GM18511 (cell line): ENCODE data around the gene SLC38A1.

ENCODE experiments used
- ATAC-seq: cut with Tn5 transposase; IDR thresholded peaks from one replicate; pipeline ENCODE4 v1.9.1; 2021; ENCODE audit warnings: mild to moderate bottlenecking, moderate library complexity; ENCODE audit not compliant: unreplicated experiment

The SLC38A1 gene

DNA sequence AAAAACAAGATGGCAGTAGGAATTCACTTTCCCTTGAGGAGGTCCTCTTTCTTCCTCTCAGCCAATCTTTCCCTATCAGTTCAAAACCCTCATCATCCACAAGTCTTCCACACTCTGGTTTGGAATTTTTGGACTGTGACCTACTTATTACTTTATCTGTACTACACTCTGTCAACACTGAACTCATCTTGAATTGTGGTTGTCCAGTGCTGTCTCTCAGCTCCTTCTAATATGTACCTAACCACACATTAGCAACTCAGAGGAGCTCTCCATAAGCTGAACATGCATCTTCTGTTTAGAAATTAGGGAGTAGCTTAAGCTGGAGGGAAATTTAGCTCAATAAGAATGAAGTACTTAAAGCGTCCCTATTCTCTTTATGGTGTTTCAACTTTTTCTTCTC lies 34.8 kb downstream of the SLC38A1 start:
- no peak for ATAC-seq

GRCh38 chr12:46233423-46233822 lies 35.4 kb downstream of the SLC38A1 start:
- ATAC-seq, result no peak

- ATAC-seq, result no peak
These were observed 37.9 kb downstream of the SLC38A1 start for GRCh38 chr12:46230983-46231382.

GRCh38 chr12:46230306-46230705 lies 38.5 kb downstream of the SLC38A1 start:
- ATAC-seq, result no peak

- no peak for ATAC-seq
These were observed 41.2 kb downstream of the SLC38A1 start for GRCh38 chr12:46227616-46228015.

DNA sequence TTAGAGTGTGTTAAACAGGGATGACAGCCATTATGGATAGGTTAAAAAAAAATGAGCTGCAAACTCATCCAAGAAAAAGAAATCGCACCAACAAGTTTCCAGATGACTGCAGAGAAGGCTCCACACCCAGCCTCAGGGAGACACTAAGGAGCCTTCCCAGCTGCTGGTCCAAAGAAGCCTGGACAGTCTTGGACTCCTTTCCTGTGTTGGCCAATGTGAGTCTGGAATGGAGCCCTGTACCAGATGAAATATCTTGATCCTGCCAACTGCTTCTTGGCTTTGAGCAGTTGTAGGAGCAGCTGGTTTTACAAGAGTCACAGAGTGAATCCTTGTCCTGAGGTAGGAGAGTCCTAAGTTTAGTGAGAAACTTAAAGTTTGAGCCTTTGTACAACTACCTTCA lies 44.5 kb downstream of the SLC38A1 start:
- ATAC-seq, result no peak

DNA sequence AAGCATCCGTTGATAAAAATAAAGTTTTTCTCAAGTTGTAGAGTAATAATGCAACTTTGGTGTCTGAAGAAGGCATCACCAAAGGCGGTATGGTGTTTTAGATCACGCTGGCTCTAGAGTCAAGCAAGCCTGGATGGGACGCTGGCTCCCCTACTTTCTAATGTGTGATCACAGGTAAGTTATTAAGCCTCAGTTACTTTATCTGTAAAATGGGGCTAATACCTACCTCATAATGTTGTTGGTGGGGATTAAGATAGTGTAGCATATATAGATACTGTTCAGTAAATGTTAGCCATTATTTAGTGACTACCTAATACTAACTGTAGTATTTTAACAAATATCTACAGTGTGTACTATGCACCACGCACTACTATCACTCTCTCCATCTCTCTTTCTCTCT lies 45.8 kb downstream of the SLC38A1 start:
- ATAC-seq, result no peak

- ATAC-seq, result no peak
These were observed 46.2 kb downstream of the SLC38A1 start for GRCh38 chr12:46222636-46223035.

GRCh38 chr12:46221255-46222128 lies 47.4 kb downstream of the SLC38A1 start:
- ATAC-seq, result no peak

- ATAC-seq, result no peak
These were observed 48.8 kb downstream of the SLC38A1 start for GRCh38 chr12:46219877-46220655.

GRCh38 chr12:46219132-46219876 lies 49.5 kb downstream of the SLC38A1 start:
- ATAC-seq, result no peak

GRCh38 chr12:46218322-46219095 lies 50.3 kb downstream of the SLC38A1 start:
- ATAC-seq, result no peak

- ATAC-seq, result peak; percentile 64
These were observed 51.1 kb downstream of the SLC38A1 start for GRCh38 chr12:46217541-46218321.

DNA sequence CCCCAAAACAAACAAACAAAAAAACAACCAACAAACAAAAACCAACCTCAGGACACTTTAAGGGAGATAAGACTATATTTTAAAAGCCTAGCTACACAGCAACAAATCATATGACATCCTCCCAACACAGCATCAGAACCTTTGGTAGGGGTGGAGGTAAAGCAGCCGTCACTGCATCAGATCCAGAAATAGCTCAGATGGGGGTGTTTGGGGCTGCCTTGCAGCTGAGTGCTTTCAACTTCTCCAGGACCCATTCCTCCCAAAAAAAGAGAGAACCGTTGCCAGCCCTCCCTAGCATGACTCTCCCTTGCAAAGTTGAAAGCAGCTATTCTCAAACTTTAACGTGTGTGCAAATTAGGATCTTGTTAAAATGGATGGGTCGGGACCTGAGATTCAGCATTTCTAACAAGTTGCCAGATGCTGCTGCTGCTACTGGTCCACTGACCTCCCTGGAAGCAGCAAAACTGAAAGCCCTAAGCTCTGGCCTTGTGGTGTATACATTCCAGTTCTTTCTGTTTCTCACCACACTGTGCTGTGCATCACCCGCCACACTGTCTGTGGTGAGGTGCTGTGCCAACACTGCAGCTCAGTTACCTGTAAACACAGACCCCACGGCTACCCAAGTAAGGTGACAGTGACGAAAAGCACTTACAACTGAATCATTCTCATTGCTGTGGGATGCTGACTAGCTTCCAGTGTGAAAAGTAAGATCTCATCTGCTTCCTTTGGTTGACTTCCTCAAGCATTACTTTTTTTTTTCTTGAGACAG lies 54.0 kb downstream of the SLC38A1 start:
- peak; percentile 71 for ATAC-seq

- ATAC-seq, result no peak
These were observed 56.5 kb downstream of the SLC38A1 start for GRCh38 chr12:46212108-46212982.

GRCh38 chr12:46210873-46211439 lies 57.9 kb downstream of the SLC38A1 start:
- no peak for ATAC-seq

GRCh38 chr12:46209914-46210872 lies 58.6 kb downstream of the SLC38A1 start:
- peak; percentile 72 for ATAC-seq
